Kasumi-1 (cell line): ENCODE data around the gene KCTD19.
A peak's percentile ranks its signal among the peaks of the same experiment; 100 is the strongest.

ENCODE experiments used
- DNase-seq, 2 experiments: peaks; one replicate each; lab custom pipeline; 2025; lab: John Stamatoyannopoulos, UW

Gene KCTD19

GRCh38 chr16:67283039-67283825, 43.3 kb downstream of the KCTD19 start:
- DNase-seq: no peak

- no peak for DNase-seq
These were observed 44.1 kb downstream of the KCTD19 start for GRCh38 chr16:67282447-67282805.

DNA sequence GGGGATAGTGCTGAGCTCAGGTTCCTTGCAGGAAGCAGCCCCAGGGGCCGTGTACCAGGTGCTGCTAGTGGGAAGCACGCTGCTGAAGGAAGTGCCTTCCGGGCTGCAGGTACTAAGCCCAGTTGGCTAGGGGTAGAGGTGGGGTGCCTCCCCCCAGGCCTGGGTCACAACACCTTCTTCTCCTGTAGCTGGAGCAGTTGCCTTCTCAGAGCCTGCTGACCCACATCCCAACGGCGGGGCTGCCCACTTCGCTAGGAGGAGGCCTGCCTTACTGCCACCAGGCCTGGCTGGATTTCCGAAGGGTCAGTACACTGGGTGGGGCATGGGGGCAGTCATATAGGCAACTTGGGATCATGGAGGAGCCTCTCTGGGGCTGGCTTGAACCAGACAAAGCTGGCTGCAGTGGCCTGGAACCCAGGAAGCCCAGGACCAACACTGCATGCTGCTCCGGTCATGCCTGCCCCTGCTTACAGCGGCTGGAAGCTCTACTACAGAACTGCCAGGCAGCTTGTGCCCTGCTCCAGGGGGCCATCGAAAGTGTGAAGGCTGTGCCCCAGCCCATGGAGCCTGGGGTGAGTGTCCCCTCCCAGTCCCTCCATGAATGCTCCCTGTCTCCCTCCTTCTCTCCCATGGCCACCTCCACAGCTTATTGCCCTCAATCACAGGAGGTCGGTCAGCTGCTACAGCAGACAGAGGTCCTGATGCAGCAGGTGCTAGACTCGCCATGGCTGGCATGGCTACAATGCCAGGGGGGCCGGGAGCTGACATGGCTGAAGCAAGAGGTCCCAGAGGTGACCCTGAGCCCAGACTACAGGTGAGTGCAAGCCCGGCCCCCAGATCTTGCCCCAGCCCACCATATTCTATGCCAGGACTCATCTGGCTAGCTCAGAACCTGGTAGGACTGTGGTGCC, 44.8 kb downstream of the KCTD19 start:
- no peak for DNase-seq

DNA sequence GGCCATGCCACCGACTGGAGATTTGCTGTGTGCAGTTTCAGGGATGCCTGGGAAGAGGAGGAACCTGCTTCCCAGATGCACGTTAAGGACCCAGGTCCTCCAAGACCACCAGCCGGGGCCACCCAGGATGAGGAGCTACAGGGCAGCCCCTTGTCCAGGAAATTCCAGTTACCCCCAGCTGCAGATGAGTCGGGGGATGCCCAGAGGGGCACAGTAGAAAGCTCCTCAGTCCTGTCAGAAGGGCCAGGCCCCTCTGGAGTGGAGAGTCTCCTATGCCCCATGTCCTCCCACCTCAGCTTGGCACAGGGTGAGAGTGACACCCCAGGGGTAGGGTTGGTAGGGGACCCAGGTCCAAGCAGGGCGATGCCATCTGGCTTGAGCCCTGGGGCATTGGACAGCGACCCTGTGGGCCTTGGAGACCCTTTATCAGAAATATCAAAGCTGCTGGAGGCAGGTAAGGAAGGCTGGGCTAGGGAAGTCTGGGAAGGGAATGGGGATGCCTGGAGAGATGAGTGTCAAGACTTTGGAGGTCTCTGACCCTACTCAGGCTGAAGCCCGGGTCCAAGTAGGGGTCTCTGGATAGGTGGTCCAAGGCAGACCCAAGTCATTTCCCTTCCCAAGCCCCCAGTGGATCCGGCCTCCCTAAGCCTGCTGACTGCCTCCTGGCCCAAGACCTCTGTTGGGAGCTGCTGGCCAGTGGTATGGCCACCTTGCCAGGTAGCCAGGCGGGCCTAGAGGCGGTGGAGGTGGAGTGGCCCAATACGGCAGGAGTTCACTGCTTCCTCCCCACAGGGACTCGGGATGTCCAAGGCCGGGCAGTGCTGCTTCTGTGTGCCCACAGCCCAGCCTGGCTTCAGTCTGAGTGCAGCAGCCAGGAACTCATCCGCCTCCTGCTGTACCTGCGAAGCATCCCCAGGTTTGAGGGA, 46.2 kb downstream of the KCTD19 start:
- no peak for DNase-seq

DNA sequence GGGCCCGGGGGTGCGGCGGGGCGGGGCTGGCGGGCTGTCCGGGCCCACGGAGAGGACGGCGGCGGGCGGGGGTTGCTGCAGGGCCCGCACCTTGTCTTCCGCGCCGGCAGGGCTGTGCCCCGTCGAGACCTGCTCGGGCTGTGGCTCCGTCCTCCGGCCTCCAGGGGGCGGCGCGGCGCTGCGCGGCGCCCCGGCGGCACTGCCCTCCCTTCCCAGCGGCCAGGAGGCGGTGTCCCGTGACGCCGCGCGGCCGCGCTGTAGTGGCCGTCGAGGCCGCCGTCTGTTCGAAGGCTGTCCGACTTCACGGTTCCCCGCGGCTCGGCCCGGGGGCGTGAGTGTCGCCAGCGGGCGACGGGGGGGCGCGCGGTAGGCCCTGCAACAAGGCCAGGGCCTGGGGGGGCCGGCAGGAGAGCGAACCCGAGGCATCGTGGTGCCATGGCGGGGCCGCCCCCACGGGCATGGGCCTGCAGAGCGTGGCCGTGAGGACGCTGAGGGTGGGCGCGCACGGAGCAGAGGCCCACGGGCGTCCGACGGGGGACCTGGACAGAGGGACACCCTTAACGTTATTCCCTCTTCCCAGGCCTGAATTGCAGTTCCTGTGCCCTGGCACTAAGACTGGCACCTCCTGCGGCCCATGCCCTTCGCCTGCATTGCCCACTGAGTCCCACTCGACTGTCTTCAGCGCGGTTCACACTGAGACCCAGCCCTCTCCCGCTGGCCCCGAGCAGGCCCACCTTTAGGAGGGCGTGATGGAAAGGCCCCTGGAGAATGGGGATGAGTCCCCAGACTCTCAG, 47.0 kb downstream of the KCTD19 start, which contains the start of gene PLEKHG4:
Gene PLEKHG4, plus strand, starts transcription at position 237 of the 794 bp plus-strand sequence. Its CDS starts 513 bp downstream, at position 750.
- peak; percentile 61 to 73 for DNase-seq

- DNase-seq: peak; percentile 25 to 36
These were observed 47.7 kb downstream of the KCTD19 start for GRCh38 chr16:67278773-67279295.

DNA sequence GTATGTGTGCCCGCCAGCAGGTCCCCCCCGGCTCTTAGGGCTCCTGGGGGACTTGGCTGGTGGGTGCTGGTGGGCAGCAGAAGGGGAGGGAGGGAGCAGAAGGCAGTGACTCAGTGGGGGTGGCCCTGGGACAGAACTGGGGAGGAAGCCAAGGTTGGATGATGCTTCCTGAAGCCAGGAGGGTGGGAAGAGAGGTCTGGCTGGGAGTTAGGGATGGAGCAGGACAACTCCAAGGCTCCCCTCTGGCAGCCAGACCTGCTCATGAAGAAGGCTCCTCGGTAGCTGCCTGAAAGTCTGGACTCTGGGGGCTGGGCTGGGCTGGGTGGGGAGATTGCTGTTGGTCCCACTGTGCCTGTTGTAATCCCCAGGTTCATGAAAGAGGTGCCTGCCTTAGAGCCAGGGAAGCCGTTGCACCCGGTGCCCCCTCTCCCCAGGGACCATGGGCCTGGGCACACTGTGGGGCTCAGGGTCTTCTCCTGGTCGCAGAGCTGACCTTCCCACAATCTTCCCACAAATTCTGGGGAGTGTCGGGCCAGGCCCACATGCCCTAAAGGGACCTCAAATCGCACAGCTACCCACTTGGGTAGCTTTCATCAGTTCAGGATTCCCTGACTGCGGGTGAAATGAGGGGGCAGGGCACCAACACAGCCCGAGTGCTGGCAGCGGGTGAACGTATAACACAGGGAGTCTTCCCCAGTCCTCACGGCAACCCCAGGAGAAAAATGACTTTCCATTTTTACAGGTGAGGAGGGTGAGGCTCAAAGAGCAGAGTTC, 48.4 kb downstream of the KCTD19 start:
- DNase-seq: no peak

DNA sequence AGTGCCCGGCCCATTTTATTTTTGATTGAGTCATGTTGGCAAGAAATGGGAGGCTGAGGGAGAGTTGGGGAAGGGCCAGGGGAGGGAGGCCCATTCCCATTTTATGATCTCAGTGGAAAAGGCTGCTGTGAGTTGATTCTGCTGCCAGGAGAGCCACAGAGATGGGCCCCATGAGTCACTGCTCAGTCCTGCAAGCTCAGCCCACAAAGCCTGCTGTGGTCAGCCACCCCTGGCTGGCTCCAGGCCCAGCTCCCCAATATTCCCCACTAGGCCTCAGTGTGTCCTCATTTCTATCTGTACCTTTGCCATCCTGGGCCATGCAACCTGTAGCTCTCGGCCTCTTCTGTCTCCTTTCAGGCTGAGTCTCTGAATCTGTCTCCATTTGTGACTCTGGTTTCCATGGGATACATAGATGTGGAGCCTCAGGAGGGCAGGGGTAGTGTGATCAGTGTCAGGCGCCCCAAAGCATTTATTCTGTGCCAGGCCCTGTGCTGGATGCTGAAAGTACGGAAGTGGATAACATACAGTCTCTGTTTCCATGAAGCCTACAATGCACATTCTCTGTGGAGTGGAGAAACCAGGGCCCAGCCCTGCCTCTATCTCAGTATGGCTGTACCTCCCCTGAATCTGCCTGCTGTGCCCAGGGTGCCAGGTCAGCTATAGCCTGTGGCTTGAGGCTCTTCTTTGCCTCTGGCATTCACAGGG, 49.1 kb downstream of the KCTD19 start:
- no peak for DNase-seq

DNA sequence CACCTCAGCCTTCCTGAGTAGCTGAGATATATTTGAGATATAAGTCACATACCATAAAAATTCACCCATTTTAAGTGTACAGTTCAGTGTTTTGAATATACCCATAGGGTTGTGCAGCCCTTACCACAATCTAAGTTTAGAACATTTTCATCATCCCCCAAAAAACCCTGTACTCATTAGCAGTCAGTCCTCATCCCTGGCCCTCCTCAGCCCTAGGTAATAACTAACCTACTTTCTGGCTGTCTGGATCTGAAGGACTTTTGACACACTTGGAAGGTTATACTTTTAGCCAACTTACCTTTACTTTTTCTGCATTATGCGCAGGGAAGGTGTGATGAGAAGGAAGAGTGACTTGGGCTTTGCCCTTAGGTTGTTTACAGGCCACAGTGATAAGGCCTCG, 51.2 kb downstream of the KCTD19 start:
- no peak for DNase-seq

DNA sequence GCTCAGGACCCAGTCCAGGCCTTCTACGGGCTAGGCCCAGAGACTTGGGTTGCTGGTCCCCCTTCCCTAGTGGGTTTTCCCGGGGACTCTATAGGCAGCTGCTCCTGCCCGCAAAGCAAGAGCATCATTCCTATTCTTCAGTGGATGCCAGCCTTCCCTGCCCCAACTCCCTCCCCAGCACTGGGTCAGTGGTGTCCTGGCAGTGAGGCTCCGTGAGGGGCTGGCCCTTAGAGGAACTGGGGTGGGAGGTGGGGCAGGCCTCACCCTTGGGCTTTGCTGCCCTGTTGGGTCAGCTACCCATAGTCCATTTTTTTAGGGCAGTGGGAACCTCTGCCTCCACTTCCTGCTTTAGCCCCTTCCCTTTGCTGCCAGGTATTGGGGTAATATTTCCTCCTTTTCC, 55.1 kb downstream of the KCTD19 start:
- DNase-seq: no peak

GRCh38 chr16:67270931-67271338, 55.6 kb downstream of the KCTD19 start:
- DNase-seq: no peak

- no peak for DNase-seq
These were observed 56.8 kb downstream of the KCTD19 start for GRCh38 chr16:67269766-67270165.

DNA sequence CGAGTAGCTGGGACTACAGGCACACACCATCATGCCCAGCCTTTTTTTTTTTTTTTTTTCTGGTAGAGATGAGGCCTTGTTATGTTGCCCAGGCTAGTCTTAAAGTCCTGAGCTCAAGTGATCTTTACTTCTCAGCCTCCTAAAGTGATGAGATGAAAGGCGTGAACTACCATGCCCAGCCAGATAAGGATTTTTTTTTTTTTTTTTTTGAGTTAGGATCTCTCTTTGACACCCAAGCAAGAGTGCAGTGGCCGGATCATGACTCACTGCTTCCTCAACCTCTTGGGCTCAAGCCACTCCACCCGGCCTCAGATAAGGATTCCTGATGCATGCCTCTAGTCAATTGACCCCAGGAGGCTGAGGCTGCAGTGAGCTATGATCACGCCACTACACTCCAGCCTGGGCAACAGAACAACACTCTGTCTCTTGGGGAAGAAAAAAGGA, 58.4 kb downstream of the KCTD19 start:
- DNase-seq: no peak

DNA sequence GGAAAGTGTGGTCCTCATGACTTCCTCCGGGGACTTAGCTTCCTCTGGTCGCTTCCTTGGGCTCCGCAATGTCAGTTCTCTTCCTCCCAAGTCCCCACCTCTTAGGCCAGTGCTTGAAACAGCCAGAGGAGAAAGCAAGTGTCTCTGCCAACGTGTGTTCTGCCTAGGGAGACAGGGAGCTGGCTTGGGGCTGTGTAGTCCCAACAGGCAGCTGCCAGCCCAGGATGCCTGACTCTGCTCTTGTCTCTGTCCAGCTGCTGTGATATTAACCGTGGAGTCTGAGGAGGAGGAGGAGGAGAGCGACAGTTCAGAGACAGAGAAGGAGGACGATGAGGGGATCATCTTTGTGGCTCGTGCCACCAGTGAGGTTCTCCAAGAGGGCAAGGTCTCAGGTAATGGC, 60.7 kb downstream of the KCTD19 start:
- DNase-seq: no peak

DNA sequence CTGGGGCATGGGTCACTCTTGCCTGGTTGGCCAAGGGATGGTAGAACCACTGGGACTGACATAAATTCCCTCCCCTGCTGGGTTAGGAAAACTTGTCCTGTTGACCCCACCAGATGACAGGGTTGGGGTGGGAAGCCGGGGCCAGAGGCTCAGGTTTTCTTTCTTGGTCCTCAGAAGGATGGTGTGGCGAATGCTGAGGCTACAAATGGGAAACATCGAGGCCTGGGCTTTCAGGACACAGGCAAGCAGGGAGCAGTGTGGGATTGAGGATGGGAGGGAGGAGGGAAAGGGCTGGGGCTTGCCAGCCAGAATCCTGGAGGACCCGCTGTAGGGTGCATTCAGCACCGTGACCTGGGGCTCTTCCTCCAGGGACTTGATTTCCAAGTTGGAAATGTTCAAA, 61.7 kb downstream of the KCTD19 start:
- DNase-seq: no peak

DNA sequence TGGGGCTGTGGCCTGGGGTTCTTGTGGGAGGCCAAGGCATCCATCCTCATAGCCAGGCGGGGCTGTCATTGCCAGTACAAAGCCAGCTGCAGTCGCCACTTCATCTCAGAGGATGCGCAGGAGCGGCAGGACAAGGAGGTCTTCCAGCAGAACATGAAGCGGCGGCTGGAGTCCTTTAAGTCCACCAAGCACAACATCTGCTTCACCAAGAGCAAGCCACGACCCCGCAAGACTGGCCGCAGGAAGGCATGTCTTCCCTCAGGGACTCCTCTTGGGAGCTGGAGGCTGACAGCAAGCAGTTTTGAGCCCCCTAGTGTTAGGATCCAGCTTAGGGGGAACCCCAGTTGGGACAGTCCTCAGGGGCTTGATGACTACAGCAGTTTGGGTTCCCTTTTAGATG, 62.3 kb downstream of the KCTD19 start:
- DNase-seq: peak in 1 of 2 experiments; percentile 14

DNA sequence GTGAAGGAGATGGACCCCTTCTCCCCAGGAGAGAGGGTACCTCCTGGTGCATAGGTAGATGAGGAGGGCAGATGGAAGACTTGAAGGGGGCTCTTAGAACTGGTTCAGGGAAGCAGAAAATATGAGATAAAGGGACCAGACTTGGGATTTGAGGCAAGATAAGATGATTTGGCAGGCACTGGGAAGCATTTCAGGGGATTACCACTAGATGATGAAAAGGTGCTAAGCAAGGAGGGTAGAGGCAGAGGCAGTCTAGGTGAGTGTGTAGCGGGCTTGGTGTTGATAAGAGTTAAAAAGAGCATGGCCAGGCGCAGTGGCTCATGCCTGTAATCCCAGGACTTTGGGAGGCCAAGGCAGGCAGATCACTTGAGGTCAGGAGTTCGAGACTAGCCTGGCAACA, 63.3 kb downstream of the KCTD19 start:
- DNase-seq: no peak

GRCh38 chr16:67260426-67261063, 66.0 kb downstream of the KCTD19 start:
- DNase-seq: peak; percentile 53 to 63

GRCh38 chr16:67259705-67260104, 66.8 kb downstream of the KCTD19 start:
- DNase-seq: no peak
